Glutamatergic neuron (in vitro differentiated cells): Measurements from ENCODE around the gene EBP. TPM values are rescaled to one million over a fixed set of nuclear protein-coding genes. Genes with fewer than 3 reads are reported as not detected.
"Not testable (repeated sequence)": the region's sequence is repeated elsewhere in the genome, so short reads cannot be mapped to it uniquely, and the experiment has no call there.

Experiments used
- DNase-seq: peaks from one replicate; pipeline ENCODE4 v3.0.0; 2022
- H3K27ac Mint-ChIP-seq: one replicate; pipeline ENCODE4 v1.8.0; 2020; ENCODE audit warnings: mild to moderate bottlenecking, mixed read lengths, inconsistent platforms; ENCODE audit not compliant: unreplicated experiment
- H3K27me3 Mint-ChIP-seq: one replicate; pipeline ENCODE4 v1.8.0; 2020; ENCODE audit warnings: mild to moderate bottlenecking, moderate library complexity, mixed read lengths, inconsistent platforms; ENCODE audit not compliant: unreplicated experiment
- H3K36me3 Mint-ChIP-seq: one replicate; pipeline ENCODE4 v1.8.0; 2020; ENCODE audit warnings: mild to moderate bottlenecking, mixed read lengths, inconsistent platforms; ENCODE audit not compliant: unreplicated experiment
- H3K4me1 Mint-ChIP-seq: one replicate; pipeline ENCODE4 v1.8.0; 2020; ENCODE audit warnings: mild to moderate bottlenecking, low read depth, mixed read lengths, inconsistent platforms; ENCODE audit not compliant: unreplicated experiment
- H3K4me3 Mint-ChIP-seq: one replicate; pipeline ENCODE4 v1.8.0; 2020; ENCODE audit warnings: mild to moderate bottlenecking, mixed read lengths, inconsistent platforms; ENCODE audit not compliant: unreplicated experiment
- H3K9me3 Mint-ChIP-seq: one replicate; pipeline ENCODE4 v1.8.0; 2020; ENCODE audit warnings: mild to moderate bottlenecking, moderate library complexity, mixed read lengths, inconsistent platforms; ENCODE audit not compliant: unreplicated experiment
- CTCF ChIP-seq: fragments of 200-600 bp; sonication (generic); IDR thresholded peaks from one replicate; pipeline ENCODE4 v1.5.0; 2021; ENCODE audit not compliant: partially characterized antibody, unreplicated experiment
- total RNA-seq: library from RNA; stranded (reverse); fragmentation: NEBNext Ultra II Directional; extraction: Animal tissue kit (Norgen Biotek cat#: 25700); gene quantifications from one replicate; pipeline ENCODE4 v1.2.1, GENCODE V29; 2021; ENCODE audit not compliant: unreplicated experiment

EBP gene
- total RNA-seq, 1 donor from 2014 or later, result 132 TPM

GRCh38 chrX:48539345-48540027 is 17.9 kb downstream of the EBP start, which contains the start of gene TBC1D25:
TBC1D25 (plus strand) TSS chrX:48539714; CDS start chrX:48539798, 84 bp downstream.
- H3K36me3 Mint-ChIP-seq, result no peaks in the 10 kb centered on the region
- H3K27ac Mint-ChIP-seq, result peak within 1 kb of the TSS; percentile 82
- TF ChIP-seq CTCF, result no peak
- H3K9me3 Mint-ChIP-seq, result peaks cover 3% of the 10 kb centered on the region
- peak within 1 kb of the TSS; percentile 90 for H3K4me3 Mint-ChIP-seq
- DNase-seq, result peak; percentile 95
- peaks cover 4% of the 10 kb centered on the region for H3K27me3 Mint-ChIP-seq
- H3K4me1 Mint-ChIP-seq, result peaks cover 5% of the 10 kb centered on the region

- peak overlapping the region; percentile 82 for H3K27ac Mint-ChIP-seq
- peaks cover 5% of the 10 kb centered on the region for H3K4me1 Mint-ChIP-seq
- peak overlapping the region; percentile 90 for H3K4me3 Mint-ChIP-seq
- peaks cover 2% of the 10 kb centered on the region for H3K9me3 Mint-ChIP-seq
- TF ChIP-seq CTCF, result no peak
- H3K36me3 Mint-ChIP-seq, result no peaks in the 10 kb centered on the region
- no peak for DNase-seq
- H3K27me3 Mint-ChIP-seq, result peaks cover 2% of the 10 kb centered on the region
Observed at GRCh38 chrX:48540028-48540375, 18.4 kb downstream of the EBP start.

GRCh38 chrX:48540480-48540879 is 18.9 kb downstream of the EBP start:
- peaks cover 2% of the 10 kb centered on the region for H3K27me3 Mint-ChIP-seq

GRCh38 chrX:48541140-48541814 is 19.7 kb downstream of the EBP start:
- no peak for DNase-seq
- H3K4me1 Mint-ChIP-seq, result peaks cover 5% of the 10 kb centered on the region
- peak overlapping the region; percentile 30 for H3K4me3 Mint-ChIP-seq
- no peaks in the 10 kb centered on the region for H3K36me3 Mint-ChIP-seq
- no peak overlapping the region for H3K27ac Mint-ChIP-seq
- no peak for TF ChIP-seq CTCF
- peaks cover 2% of the 10 kb centered on the region for H3K9me3 Mint-ChIP-seq
- H3K27me3 Mint-ChIP-seq, result peaks cover 2% of the 10 kb centered on the region

More at GRCh38 chrX:48540480-48540879, 18.9 kb downstream of the EBP start:
- no peak for DNase-seq
- peak overlapping the region; percentile 90 for H3K4me3 Mint-ChIP-seq
- H3K27ac Mint-ChIP-seq, result peak overlapping the region; percentile 82
- H3K36me3 Mint-ChIP-seq, result no peaks in the 10 kb centered on the region
- no peak for TF ChIP-seq CTCF
- peaks cover 5% of the 10 kb centered on the region for H3K4me1 Mint-ChIP-seq
- H3K9me3 Mint-ChIP-seq, result peaks cover 2% of the 10 kb centered on the region

- TF ChIP-seq CTCF, result no peak
- Mint-ChIP-seq H3K27ac (no peak overlapping the region), H3K4me3 (no peak overlapping the region), H3K27me3 (no peaks in the 10 kb centered on the region), H3K9me3 (no peaks in the 10 kb centered on the region), H3K4me1 (no peaks in the 10 kb centered on the region), H3K36me3 (no peaks in the 10 kb centered on the region)
- DNase-seq, result no peak
Observed at GRCh38 chrX:48548871-48549270, 27.3 kb downstream of the EBP start.

GRCh38 chrX:48555731-48556325 is 34.2 kb downstream of the EBP start:
- H3K9me3 Mint-ChIP-seq, H3K27ac Mint-ChIP-seq, H3K4me1 Mint-ChIP-seq, DNase-seq, H3K27me3 Mint-ChIP-seq, H3K36me3 Mint-ChIP-seq, H3K4me3 Mint-ChIP-seq: not testable (repeated sequence)
